Measurements from ENCODE around the gene NTRK3. TPM values are rescaled to one million over a fixed set of nuclear protein-coding genes. Genes with fewer than 3 reads are reported as not detected.

The NTRK3 gene
- total RNA-seq, 4 donors from 2014 or later, result 0.94 to 3.2 (median 1.8) TPM

DNA sequence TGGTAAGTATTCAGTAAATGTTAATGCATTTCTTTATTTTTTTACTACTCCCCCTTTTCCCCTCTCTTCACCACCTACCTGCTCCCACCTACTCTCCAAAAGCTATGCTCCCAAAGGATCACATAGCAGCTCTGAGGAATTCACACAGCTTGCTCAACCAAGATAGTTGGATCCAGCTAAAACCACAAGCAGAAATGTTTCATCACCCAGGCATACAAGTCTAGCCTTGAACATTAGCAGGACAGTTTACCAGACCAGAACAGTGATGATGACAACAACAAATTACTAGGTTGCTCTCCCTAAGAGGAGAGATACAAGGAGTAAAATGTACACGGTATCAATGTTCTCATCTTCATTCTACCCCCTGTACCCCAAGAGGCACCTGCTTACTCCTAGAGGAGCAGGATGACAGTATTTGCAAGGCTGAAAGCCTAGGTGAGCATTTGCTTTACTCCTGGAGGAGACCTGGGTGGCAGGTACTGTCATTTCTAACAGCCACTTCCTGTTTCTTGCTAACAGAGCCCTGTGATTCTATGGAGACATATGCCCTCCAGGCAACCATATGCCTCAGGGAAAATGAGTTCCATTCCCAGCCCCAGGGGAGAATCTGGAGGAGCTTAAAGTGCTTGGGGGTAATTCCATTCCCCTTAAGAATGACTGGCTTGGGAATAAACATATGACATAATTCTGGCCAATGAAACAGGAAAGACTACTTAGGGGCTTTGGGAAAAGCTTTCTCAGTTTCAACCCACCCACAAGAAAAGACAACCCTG lies 237.5 kb downstream of the NTRK3 start:
- no peaks in the 10 kb centered on the region for H3K4me1 ChIP-seq
- 89 to 91% methylated on average over 1 of the region's 1 CpG for WGBS, 2 donors
- no peaks in the 10 kb centered on the region for H3K27me3 ChIP-seq
- no peak overlapping the region for H3K27ac ChIP-seq
- no peak for TF ChIP-seq POLR2A (IDR thresholded peaks at IDR 0.05)
- TF ChIP-seq, protein P1, sequence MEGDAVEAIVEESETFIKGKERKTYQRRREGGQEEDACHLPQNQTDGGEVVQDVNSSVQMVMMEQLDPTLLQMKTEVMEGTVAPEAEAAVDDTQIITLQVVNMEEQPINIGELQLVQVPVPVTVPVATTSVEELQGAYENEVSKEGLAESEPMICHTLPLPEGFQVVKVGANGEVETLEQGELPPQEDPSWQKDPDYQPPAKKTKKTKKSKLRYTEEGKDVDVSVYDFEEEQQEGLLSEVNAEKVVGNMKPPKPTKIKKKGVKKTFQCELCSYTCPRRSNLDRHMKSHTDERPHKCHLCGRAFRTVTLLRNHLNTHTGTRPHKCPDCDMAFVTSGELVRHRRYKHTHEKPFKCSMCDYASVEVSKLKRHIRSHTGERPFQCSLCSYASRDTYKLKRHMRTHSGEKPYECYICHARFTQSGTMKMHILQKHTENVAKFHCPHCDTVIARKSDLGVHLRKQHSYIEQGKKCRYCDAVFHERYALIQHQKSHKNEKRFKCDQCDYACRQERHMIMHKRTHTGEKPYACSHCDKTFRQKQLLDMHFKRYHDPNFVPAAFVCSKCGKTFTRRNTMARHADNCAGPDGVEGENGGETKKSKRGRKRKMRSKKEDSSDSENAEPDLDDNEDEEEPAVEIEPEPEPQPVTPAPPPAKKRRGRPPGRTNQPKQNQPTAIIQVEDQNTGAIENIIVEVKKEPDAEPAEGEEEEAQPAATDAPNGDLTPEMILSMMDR (IDR thresholded peaks at IDR 0.05), result no peak
- no peak for DNase-seq
- intact Hi-C loops (cut with DNase I), result no loop called here
- no peaks in the 10 kb centered on the region for H3K9me3 ChIP-seq
- H3K4me3 ChIP-seq (replicated peaks in 1 of 3), result no peak overlapping the region
- no peaks in the 10 kb centered on the region for H3K36me3 ChIP-seq

DNA sequence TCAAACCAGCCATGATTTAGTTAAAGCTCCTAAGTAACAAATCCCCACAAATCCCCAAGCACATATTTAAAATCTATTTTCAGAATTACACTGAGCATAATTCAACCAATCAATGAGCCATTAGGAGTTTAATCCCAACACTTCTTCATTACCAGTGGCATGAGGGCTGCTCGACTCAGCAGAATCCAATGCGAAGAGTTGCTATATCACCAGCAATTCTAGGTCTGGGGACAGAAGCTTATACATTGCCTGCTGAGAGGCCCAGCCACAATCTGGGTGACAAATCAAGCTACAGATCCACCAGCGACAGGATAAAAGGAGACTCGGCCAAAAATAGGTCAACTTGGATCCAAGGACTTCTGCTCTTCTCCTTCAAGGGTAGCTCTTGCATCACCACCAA lies 238.8 kb downstream of the NTRK3 start:
- intact Hi-C loops (cut with DNase I), result no loop called here
- Histone ChIP-seq H3K27ac (no peak overlapping the region), H3K36me3 (no peaks in the 10 kb centered on the region), H3K27me3 (no peaks in the 10 kb centered on the region), H3K4me1 (no peaks in the 10 kb centered on the region), H3K9me3 (no peaks in the 10 kb centered on the region), H3K4me3 (replicated peaks in 1 of 3) (no peak overlapping the region)
- 86 to 94% methylated on average over 2 to 4 of the region's 4 CpGs for WGBS, 2 donors
- TF ChIP-seq, protein P1 (IDR thresholded peaks at IDR 0.05), result no peak
- no peak for TF ChIP-seq POLR2A (IDR thresholded peaks at IDR 0.05)
- DNase-seq, result no peak

DNA sequence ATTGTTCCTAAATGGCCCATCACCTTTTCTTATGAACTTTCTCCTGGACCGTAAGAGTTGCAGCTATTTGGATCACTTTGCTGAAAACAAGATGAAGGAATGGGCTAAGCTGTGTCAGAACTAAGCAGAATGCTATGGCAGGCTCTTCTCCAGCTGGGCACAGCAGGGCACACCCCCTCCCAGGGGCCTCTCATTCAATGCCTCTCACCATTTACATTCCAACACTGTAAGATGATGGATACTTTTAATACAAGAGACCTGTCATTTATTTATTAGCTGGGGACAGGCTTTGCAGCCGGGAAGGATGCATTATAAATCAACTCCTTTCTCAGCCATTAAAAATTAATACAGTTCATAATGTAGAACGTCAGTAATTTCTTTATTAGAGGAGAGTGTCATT lies 240.1 kb downstream of the NTRK3 start:
- no peaks in the 10 kb centered on the region for H3K4me1 ChIP-seq
- DNase-seq, result no peak
- TF ChIP-seq, protein P1 (IDR thresholded peaks at IDR 0.05), result no peak
- TF ChIP-seq POLR2A (IDR thresholded peaks at IDR 0.05), result no peak
- 82 to 91% methylated on average over 3 of the region's 3 CpGs for WGBS, 2 donors
- intact Hi-C loops (cut with DNase I), result no loop called here
- H3K4me3 ChIP-seq (replicated peaks in 1 of 3), result no peak overlapping the region
- H3K27me3 ChIP-seq, result no peaks in the 10 kb centered on the region
- no peak overlapping the region for H3K27ac ChIP-seq
- H3K9me3 ChIP-seq, result no peaks in the 10 kb centered on the region
- H3K36me3 ChIP-seq, result no peaks in the 10 kb centered on the region

DNA sequence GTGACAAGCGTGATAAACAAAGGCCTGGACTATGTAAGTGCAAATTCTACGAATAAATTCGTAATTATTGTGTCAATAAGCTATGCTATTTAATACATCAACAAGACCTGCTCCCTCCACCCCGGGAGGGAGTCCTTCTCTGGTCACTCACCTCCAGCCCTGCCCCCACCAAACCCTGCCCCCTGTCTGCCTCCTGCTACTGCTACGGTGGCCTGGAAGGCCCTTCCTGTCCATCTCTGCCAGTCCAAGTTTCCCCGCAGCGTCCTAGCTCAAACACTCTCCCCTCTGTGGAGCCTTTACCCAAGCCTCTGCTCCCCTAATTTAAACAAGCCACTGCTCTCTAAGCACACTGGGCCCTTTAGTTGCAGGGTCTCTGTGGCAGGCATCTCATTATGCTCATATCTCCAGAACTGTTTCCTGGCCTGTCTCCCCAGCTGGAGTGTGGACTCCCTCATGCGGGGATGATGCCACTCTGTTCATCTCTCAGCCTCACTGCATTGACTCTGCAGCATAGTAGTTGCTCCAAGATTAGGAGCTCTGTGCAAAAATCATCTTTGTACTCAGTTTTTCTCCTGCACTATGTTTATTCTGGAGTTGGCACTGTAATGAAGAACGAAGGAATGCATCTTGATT lies 241.2 kb downstream of the NTRK3 start:
- intact Hi-C loops (cut with DNase I), result no loop called here
- no peak for DNase-seq

More for the DNA sequence above, 241.2 kb downstream of the NTRK3 start:
- Histone ChIP-seq H3K27me3 (no peaks in the 10 kb centered on the region), H3K9me3 (no peaks in the 10 kb centered on the region), H3K36me3 (no peaks in the 10 kb centered on the region), H3K4me3 (replicated peaks in 1 of 3) (no peak overlapping the region), H3K4me1 (no peaks in the 10 kb centered on the region), H3K27ac (no peak overlapping the region)
- no peak for TF ChIP-seq POLR2A (IDR thresholded peaks at IDR 0.05)
- TF ChIP-seq, protein P1 (IDR thresholded peaks at IDR 0.05), result no peak
- 78 to 79% methylated on average over 9 of the region's 9 CpGs for WGBS, 2 donors

Measured in thyroid gland (tissue), 4 donors.